Measurements from ENCODE around the gene REC114.

Gene REC114

GRCh38 chr15:73605759-73606436, 162.9 kb downstream of the REC114 start:
- no peak for TF ChIP-seq CTCF (conservative IDR thresholded peaks at IDR 0.05; ENCODE audit: low read depth, low read length)
- Histone ChIP-seq H3K79me2 (ENCODE audit: insufficient read depth, low read depth) (peaks cover 12% of the 10 kb centered on the region; the same call in 1 of the 2 replicates), H3K36me3 (ENCODE audit: insufficient read depth) (no peaks in the 10 kb centered on the region), H3K4me2 (no peak overlapping the region), H3K4me3 (IDR thresholded peaks at IDR 0.05; ENCODE audit: insufficient read depth, low read depth, low read length) (no peak overlapping the region), H2AFZ (ENCODE audit: low read depth) (no peak overlapping the region), H3K9ac (no peak overlapping the region), H3K27me3 (ENCODE audit: insufficient read depth, low read depth) (no peaks in the 10 kb centered on the region), H3K4me1 (ENCODE audit: low read depth, poor library complexity, severe bottlenecking) (peaks cover 52% of the 10 kb centered on the region), H3K27ac (no peak overlapping the region), H4K20me1 (ENCODE audit: insufficient read depth) (no peaks in the 10 kb centered on the region; the same call in 1 of the 2 replicates)

- H4K20me1 ChIP-seq (ENCODE audit: insufficient read depth): peaks cover 4% of the 10 kb centered on the region; the same call in 1 of the 2 replicates
- no peak overlapping the region for H3K4me3 ChIP-seq (IDR thresholded peaks at IDR 0.05; ENCODE audit: insufficient read depth, low read depth, low read length)
- TF ChIP-seq CTCF (conservative IDR thresholded peaks at IDR 0.05; ENCODE audit: low read depth, low read length): no peak
- H3K36me3 ChIP-seq (ENCODE audit: insufficient read depth): no peaks in the 10 kb centered on the region
- no peaks in the 10 kb centered on the region for H3K27me3 ChIP-seq (ENCODE audit: insufficient read depth, low read depth)
- no peak overlapping the region for H2AFZ ChIP-seq (ENCODE audit: low read depth)
- H3K9ac ChIP-seq: no peak overlapping the region
- H3K79me2 ChIP-seq (ENCODE audit: insufficient read depth, low read depth): peaks cover 16% of the 10 kb centered on the region; the same call in 1 of the 2 replicates
- H3K4me2 ChIP-seq: no peak overlapping the region; the same call in 1 of the 2 replicates
- H3K4me1 ChIP-seq (ENCODE audit: low read depth, poor library complexity, severe bottlenecking): peaks cover 37% of the 10 kb centered on the region
- no peak overlapping the region for H3K27ac ChIP-seq
These were observed 164.4 kb downstream of the REC114 start for GRCh38 chr15:73607405-73607804.

GRCh38 chr15:73607843-73608242, 164.9 kb downstream of the REC114 start:
- H3K4me2 ChIP-seq: no peak overlapping the region; the same call in 1 of the 2 replicates

GRCh38 chr15:73608475-73608874, 165.5 kb downstream of the REC114 start:
- no peak overlapping the region for H2AFZ ChIP-seq (ENCODE audit: low read depth)
- peaks cover 11% of the 10 kb centered on the region for H3K79me2 ChIP-seq (ENCODE audit: insufficient read depth, low read depth)
- H3K4me3 ChIP-seq (IDR thresholded peaks at IDR 0.05; ENCODE audit: insufficient read depth, low read depth, low read length): no peak overlapping the region
- H3K27ac ChIP-seq: no peak overlapping the region
- peaks cover 27% of the 10 kb centered on the region for H3K4me1 ChIP-seq (ENCODE audit: low read depth, poor library complexity, severe bottlenecking)
- H3K27me3 ChIP-seq (ENCODE audit: insufficient read depth, low read depth): no peaks in the 10 kb centered on the region
- no peaks in the 10 kb centered on the region for H3K36me3 ChIP-seq (ENCODE audit: insufficient read depth)
- H3K9ac ChIP-seq: no peak overlapping the region
- no peak overlapping the region for H3K4me2 ChIP-seq
- TF ChIP-seq CTCF (conservative IDR thresholded peaks at IDR 0.05; ENCODE audit: low read depth, low read length): no peak
- peaks cover 4% of the 10 kb centered on the region; the same call in 1 of the 2 replicates for H4K20me1 ChIP-seq (ENCODE audit: insufficient read depth)

More at GRCh38 chr15:73607843-73608242, 164.9 kb downstream of the REC114 start:
- H4K20me1 ChIP-seq (ENCODE audit: insufficient read depth): peaks cover 4% of the 10 kb centered on the region; the same call in 1 of the 2 replicates
- H3K79me2 ChIP-seq (ENCODE audit: insufficient read depth, low read depth): peaks cover 14% of the 10 kb centered on the region; the same call in 1 of the 2 replicates
- H3K9ac ChIP-seq: no peak overlapping the region
- no peaks in the 10 kb centered on the region for H3K27me3 ChIP-seq (ENCODE audit: insufficient read depth, low read depth)
- peaks cover 33% of the 10 kb centered on the region for H3K4me1 ChIP-seq (ENCODE audit: low read depth, poor library complexity, severe bottlenecking)
- TF ChIP-seq CTCF (conservative IDR thresholded peaks at IDR 0.05; ENCODE audit: low read depth, low read length): no peak
- no peak overlapping the region for H2AFZ ChIP-seq (ENCODE audit: low read depth)
- H3K36me3 ChIP-seq (ENCODE audit: insufficient read depth): no peaks in the 10 kb centered on the region
- no peak overlapping the region for H3K27ac ChIP-seq
- no peak overlapping the region for H3K4me3 ChIP-seq (IDR thresholded peaks at IDR 0.05; ENCODE audit: insufficient read depth, low read depth, low read length)
